WTC11 (cell line): ENCODE measurements around the gene TRAF3IP1. TPM values are rescaled to one million over a fixed set of nuclear protein-coding genes. Genes with fewer than 3 reads are reported as not detected.

Source experiments
- ATAC-seq: fragments of 200-7000 bp; cut with Tn5 transposase; 2 replicates; pipeline ENCODE4 v1.10.0; 2021; ENCODE audit warnings: mild to moderate bottlenecking, moderate library complexity
- CTCF ChIA-PET: fragments of 300-600 bp; sonication (Branson Sonifier 250); formaldehyde crosslinking; loops from one replicate; lab custom pipeline; 2021; ENCODE audit warnings: antibody characterized with exemption; lab: Charles Lee
- POLR2A ChIA-PET: fragments of 350-600 bp; sonication (Branson Sonifier 250); formaldehyde crosslinking; loops from one replicate; lab custom pipeline; 2021; ENCODE audit warnings: antibody characterized with exemption; lab: Charles Lee
- DNase-seq: peaks from one replicate; pipeline ENCODE4 v3.0.0; 2021; ENCODE audit warnings: low spot score
- H3K27ac Mint-ChIP-seq: 2 replicates; pipeline ENCODE4 v1.8.0; 2021; ENCODE audit warnings: mixed read lengths
- H3K27me3 Mint-ChIP-seq: 2 replicates; pipeline ENCODE4 v1.8.0; 2021; ENCODE audit warnings: low read depth, mild to moderate bottlenecking, moderate library complexity, mixed read lengths
- H3K36me3 Mint-ChIP-seq: 2 replicates; pipeline ENCODE4 v1.8.0; 2021; ENCODE audit warnings: mixed read lengths
- H3K4me1 Mint-ChIP-seq: 2 replicates; pipeline ENCODE4 v1.8.0; 2022; ENCODE audit warnings: mixed read lengths
- H3K4me3 Mint-ChIP-seq: 2 replicates; pipeline ENCODE4 v1.8.0; 2021; ENCODE audit warnings: mild to moderate bottlenecking, moderate library complexity, mixed read lengths
- H3K9me3 Mint-ChIP-seq: 2 replicates; pipeline ENCODE4 v1.8.0; 2021; ENCODE audit warnings: mixed read lengths
- AFF4 ChIP-seq: sonication (generic); formaldehyde crosslinking; IDR thresholded peaks from 2 replicates; pipeline ENCODE4 v1.8.1; 2023; ENCODE audit warnings: mild to moderate bottlenecking, missing genetic modification reagents, borderline replicate concordance
- EMX1 ChIP-seq: fragments of 250-450 bp; sonication (Bioruptor Pico); IDR thresholded peaks from 2 replicates; pipeline ENCODE4 v1.8.0; 2021; ENCODE audit warnings: mild to moderate bottlenecking
- ESRRA ChIP-seq: sonication (generic); formaldehyde crosslinking; IDR thresholded peaks from 2 replicates; pipeline ENCODE4 v1.8.1; 2022; ENCODE audit warnings: mild to moderate bottlenecking, missing genetic modification reagents, borderline replicate concordance
- FOXK1 ChIP-seq: sonication (generic); formaldehyde crosslinking; IDR thresholded peaks from 2 replicates; pipeline ENCODE4 v1.8.0; 2022; ENCODE audit warnings: mild to moderate bottlenecking, moderate library complexity, missing genetic modification reagents
- NFYB ChIP-seq: sonication (generic); formaldehyde crosslinking; conservative IDR thresholded peaks from 2 replicates; pipeline ENCODE4 v1.8.0; 2022; ENCODE audit warnings: low read depth, missing genetic modification reagents
- NR1H2 ChIP-seq: sonication (generic); formaldehyde crosslinking; IDR thresholded peaks from 2 replicates; pipeline ENCODE4 v1.9.0; 2021; ENCODE audit warnings: mild to moderate bottlenecking, moderate library complexity, missing genetic modification reagents
- NR2C2 ChIP-seq: sonication (generic); formaldehyde crosslinking; IDR thresholded peaks from 2 replicates; pipeline ENCODE4 v1.8.0; 2022; ENCODE audit warnings: mild to moderate bottlenecking, missing genetic modification reagents
- TCF7 ChIP-seq: sonication (generic); formaldehyde crosslinking; IDR thresholded peaks from 2 replicates; pipeline ENCODE4 v1.8.0; 2022; ENCODE audit warnings: mild to moderate bottlenecking, low read depth, missing genetic modification reagents, moderate library complexity
- TP53 ChIP-seq: sonication (generic); formaldehyde crosslinking; IDR thresholded peaks from 2 replicates; pipeline ENCODE4 v1.8.1; 2023; ENCODE audit warnings: mild to moderate bottlenecking, missing genetic modification reagents
- USF2 ChIP-seq: sonication (generic); formaldehyde crosslinking; IDR thresholded peaks from 2 replicates; pipeline ENCODE4 v1.8.1; 2023; ENCODE audit warnings: mild to moderate bottlenecking, missing genetic modification reagents, moderate library complexity
- ZNF232 ChIP-seq: sonication (generic); formaldehyde crosslinking; IDR thresholded peaks from 2 replicates; pipeline ENCODE4 v1.8.0; 2022; ENCODE audit warnings: mild to moderate bottlenecking, missing genetic modification reagents
- ZNF263 ChIP-seq: sonication (generic); formaldehyde crosslinking; IDR thresholded peaks from 2 replicates; pipeline ENCODE4 v1.8.1; 2022; ENCODE audit warnings: low read depth, mild to moderate bottlenecking, moderate library complexity, missing genetic modification reagents
- ZNF423 ChIP-seq: fragments of 250-450 bp; sonication (Bioruptor Pico); IDR thresholded peaks from 2 replicates; pipeline ENCODE4 v2.1.2; 2022; ENCODE audit warnings: mild to moderate bottlenecking, moderate library complexity
- ZNF671 ChIP-seq: fragments of 250-450 bp; sonication (Bioruptor Pico); IDR thresholded peaks from 2 replicates; pipeline ENCODE4 v1.8.0; 2021; ENCODE audit warnings: mild to moderate bottlenecking
- total RNA-seq: library from RNA; stranded (reverse); gene quantifications from 3 replicates; pipeline ENCODE4 v1.2.3, GENCODE V29; 2021
- TF ChIP-seq, protein P1 (sequence below): sonication (generic); formaldehyde crosslinking; IDR thresholded peaks from 2 replicates; pipeline ENCODE4 v1.8.1; 2022; ENCODE audit warnings: mild to moderate bottlenecking, moderate library complexity, missing genetic modification reagents
- TF ChIP-seq, protein P2 (sequence below): sonication (generic); formaldehyde crosslinking; IDR thresholded peaks from 2 replicates; pipeline ENCODE4 v1.8.1; 2022; ENCODE audit warnings: low read depth, mild to moderate bottlenecking, moderate library complexity, missing genetic modification reagents, borderline replicate concordance
- TF ChIP-seq, protein P3 (sequence below): sonication (generic); formaldehyde crosslinking; IDR thresholded peaks from 2 replicates; pipeline ENCODE4 v1.8.1; 2023; ENCODE audit warnings: mild to moderate bottlenecking, missing genetic modification reagents, moderate library complexity
- TF ChIP-seq, protein P4 (sequence below): sonication (generic); formaldehyde crosslinking; IDR thresholded peaks from 2 replicates; pipeline ENCODE4 v1.8.1; 2022; ENCODE audit warnings: missing genetic modification reagents, borderline replicate concordance
- TF ChIP-seq, protein P5 (sequence below): sonication (generic); formaldehyde crosslinking; conservative IDR thresholded peaks from 2 replicates; pipeline ENCODE4 v1.8.1; 2022; ENCODE audit warnings: mild to moderate bottlenecking, missing genetic modification reagents

The TRAF3IP1 gene
- total RNA-seq, 1 experiment from 2014 or later: 18.7 TPM

- no peak overlapping the region for H3K4me3 Mint-ChIP-seq
- H3K9me3 Mint-ChIP-seq: no peaks in the 10 kb centered on the region
- ATAC-seq (no peak), DNase-seq (no peak)
- no peaks in the 10 kb centered on the region for H3K27me3 Mint-ChIP-seq
- H3K4me1 Mint-ChIP-seq: peaks cover 4% of the 10 kb centered on the region; the same call in 1 of the 2 replicates
- TF ChIP-seq NR1H2 (CRISPR knock-in tag) (no peak), ZNF423 (no peak), FOXK1 (CRISPR knock-in tag) (no peak), NFYB (CRISPR knock-in tag) (no peak), ZNF671 (CRISPR knock-in tag) (no peak), USF2 (CRISPR knock-in tag) (no peak), TCF7 (no peak), ZNF263 (CRISPR knock-in tag) (no peak), NR2C2 (CRISPR knock-in tag) (no peak), ZNF232 (CRISPR knock-in tag) (no peak), TP53 (CRISPR knock-in tag) (no peak), EMX1 (CRISPR knock-in tag) (no peak), AFF4 (CRISPR knock-in tag) (no peak), ESRRA (CRISPR knock-in tag) (no peak)
- TF ChIP-seq, protein P1, sequence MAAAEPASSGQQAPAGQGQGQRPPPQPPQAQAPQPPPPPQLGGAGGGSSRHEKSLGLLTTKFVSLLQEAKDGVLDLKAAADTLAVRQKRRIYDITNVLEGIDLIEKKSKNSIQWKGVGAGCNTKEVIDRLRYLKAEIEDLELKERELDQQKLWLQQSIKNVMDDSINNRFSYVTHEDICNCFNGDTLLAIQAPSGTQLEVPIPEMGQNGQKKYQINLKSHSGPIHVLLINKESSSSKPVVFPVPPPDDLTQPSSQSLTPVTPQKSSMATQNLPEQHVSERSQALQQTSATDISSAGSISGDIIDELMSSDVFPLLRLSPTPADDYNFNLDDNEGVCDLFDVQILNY (CRISPR knock-in tag): no peak
- TF ChIP-seq, protein P2, sequence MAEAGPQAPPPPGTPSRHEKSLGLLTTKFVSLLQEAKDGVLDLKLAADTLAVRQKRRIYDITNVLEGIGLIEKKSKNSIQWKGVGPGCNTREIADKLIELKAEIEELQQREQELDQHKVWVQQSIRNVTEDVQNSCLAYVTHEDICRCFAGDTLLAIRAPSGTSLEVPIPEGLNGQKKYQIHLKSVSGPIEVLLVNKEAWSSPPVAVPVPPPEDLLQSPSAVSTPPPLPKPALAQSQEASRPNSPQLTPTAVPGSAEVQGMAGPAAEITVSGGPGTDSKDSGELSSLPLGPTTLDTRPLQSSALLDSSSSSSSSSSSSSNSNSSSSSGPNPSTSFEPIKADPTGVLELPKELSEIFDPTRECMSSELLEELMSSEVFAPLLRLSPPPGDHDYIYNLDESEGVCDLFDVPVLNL: no peak
- TF ChIP-seq, protein P3, sequence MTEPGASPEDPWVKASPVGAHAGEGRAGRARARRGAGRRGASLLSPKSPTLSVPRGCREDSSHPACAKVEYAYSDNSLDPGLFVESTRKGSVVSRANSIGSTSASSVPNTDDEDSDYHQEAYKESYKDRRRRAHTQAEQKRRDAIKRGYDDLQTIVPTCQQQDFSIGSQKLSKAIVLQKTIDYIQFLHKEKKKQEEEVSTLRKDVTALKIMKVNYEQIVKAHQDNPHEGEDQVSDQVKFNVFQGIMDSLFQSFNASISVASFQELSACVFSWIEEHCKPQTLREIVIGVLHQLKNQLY (CRISPR knock-in tag): no peak
- TF ChIP-seq, protein P4, sequence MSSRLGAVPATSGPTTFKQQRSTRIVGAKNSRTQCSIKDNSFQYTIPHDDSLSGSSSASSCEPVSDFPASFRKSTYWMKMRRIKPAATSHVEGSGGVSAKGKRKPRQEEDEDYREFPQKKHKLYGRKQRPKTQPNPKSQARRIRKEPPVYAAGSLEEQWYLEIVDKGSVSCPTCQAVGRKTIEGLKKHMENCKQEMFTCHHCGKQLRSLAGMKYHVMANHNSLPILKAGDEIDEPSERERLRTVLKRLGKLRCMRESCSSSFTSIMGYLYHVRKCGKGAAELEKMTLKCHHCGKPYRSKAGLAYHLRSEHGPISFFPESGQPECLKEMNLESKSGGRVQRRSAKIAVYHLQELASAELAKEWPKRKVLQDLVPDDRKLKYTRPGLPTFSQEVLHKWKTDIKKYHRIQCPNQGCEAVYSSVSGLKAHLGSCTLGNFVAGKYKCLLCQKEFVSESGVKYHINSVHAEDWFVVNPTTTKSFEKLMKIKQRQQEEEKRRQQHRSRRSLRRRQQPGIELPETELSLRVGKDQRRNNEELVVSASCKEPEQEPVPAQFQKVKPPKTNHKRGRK (CRISPR knock-in tag): no peak
- TF ChIP-seq, protein P5, sequence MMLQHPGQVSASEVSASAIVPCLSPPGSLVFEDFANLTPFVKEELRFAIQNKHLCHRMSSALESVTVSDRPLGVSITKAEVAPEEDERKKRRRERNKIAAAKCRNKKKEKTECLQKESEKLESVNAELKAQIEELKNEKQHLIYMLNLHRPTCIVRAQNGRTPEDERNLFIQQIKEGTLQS: no peak
- TF ChIP-seq, all 79 proteins: peak for 0
- no peak overlapping the region for H3K27ac Mint-ChIP-seq
- ChIA-PET POLR2A (no interaction called here), CTCF (interaction anchor here (7.0 kb wide), 1 partner anchor 10 kb away, joined by 79 read pairs; no protein-coding TSS in a partner anchor)
- H3K36me3 Mint-ChIP-seq: no peaks in the 10 kb centered on the region; the same call in none of the 2 replicates
Measured at GRCh38 chr2:238274152-238274865, 46.0 kb upstream of the TRAF3IP1 start.
